PC-9 (cell line): ENCODE data around the gene CYB5RL. TPM values are rescaled to one million over a fixed set of nuclear protein-coding genes. Genes with fewer than 3 reads are reported as not detected.

Experiments used
- BruUV-seq: library from RNA; stranded (reverse); fragments of 400-500 nt; replicated peaks from 2 replicates; lab custom pipeline; 2021; lab: Mats Ljungman, UMichigan
- CTCF ChIA-PET: fragments of 300-600 bp; sonication (Branson Sonifier 250); formaldehyde crosslinking; loops from one replicate; lab custom pipeline; 2022; ENCODE audit warnings: antibody characterized with exemption; lab: Charles Lee
- POLR2A ChIA-PET: fragments of 300-600 bp; sonication (Branson Sonifier 250); formaldehyde crosslinking; loops from one replicate; lab custom pipeline; 2022; ENCODE audit warnings: antibody characterized with exemption; ENCODE audit not compliant: unreplicated experiment; lab: Charles Lee
- DNase-seq, 2 experiments: peaks; one replicate each; pipeline versions ENCODE4 v3.0.0 to v3.0.0-alpha.2; 2015 to 2022; ENCODE audit warnings: mixed read lengths in 1 of 2
- H2AFZ ChIP-seq: fragments of 200-600 bp; sonication (generic); 2 replicates; pipeline ENCODE4 v1.8.1; 2017; ENCODE audit warnings: antibody characterized with exemption
- H3F3A ChIP-seq: fragments of 200-600 bp; sonication (generic); 2 replicates; pipeline ENCODE4 v1.8.1; 2017; ENCODE audit warnings: antibody characterized with exemption, mild to moderate bottlenecking, low read depth; ENCODE audit not compliant: insufficient read depth
- H3K27ac ChIP-seq: fragments of 200-600 bp; sonication (generic); 2 replicates; pipeline ENCODE4 v1.6.1; 2016; ENCODE audit warnings: mixed run types
- H3K27me3 ChIP-seq: fragments of 200-600 bp; sonication (generic); 2 replicates; pipeline ENCODE4 v1.6.1; 2016; ENCODE audit warnings: low read depth, mixed run types; ENCODE audit not compliant: insufficient read depth
- H3K36me3 ChIP-seq: fragments of 200-600 bp; sonication (generic); 2 replicates; pipeline ENCODE4 v1.6.1; 2016; ENCODE audit warnings: low read depth, mixed run types
- H3K4me1 ChIP-seq: fragments of 200-600 bp; sonication (generic); replicated peaks from 2 replicates; pipeline ENCODE4 v1.6.1; 2016; ENCODE audit warnings: mixed run types; ENCODE audit not compliant: insufficient read depth
- H3K4me2 ChIP-seq: fragments of 200-600 bp; sonication (generic); 2 replicates; pipeline ENCODE4 v1.6.1; 2017; ENCODE audit warnings: mixed run types
- H3K4me3 ChIP-seq: fragments of 200-600 bp; sonication (generic); 2 replicates; pipeline ENCODE4 v1.6.1; 2016; ENCODE audit warnings: mixed run types
- H3K79me2 ChIP-seq: fragments of 200-600 bp; sonication (generic); 2 replicates; pipeline ENCODE4 v1.6.1; 2017; ENCODE audit warnings: low read depth, mixed run types
- H3K9me2 ChIP-seq: fragments of 200-600 bp; sonication (generic); 2 replicates; pipeline ENCODE4 v1.8.1; 2017; ENCODE audit warnings: mild to moderate bottlenecking; ENCODE audit not compliant: insufficient read depth
- H3K9me3 ChIP-seq: fragments of 200-600 bp; sonication (generic); 2 replicates; pipeline ENCODE4 v1.8.1; 2016; ENCODE audit warnings: low read depth; ENCODE audit not compliant: insufficient read depth
- H4K20me1 ChIP-seq: fragments of 200-600 bp; sonication (generic); 2 replicates; pipeline ENCODE4 v1.8.1; 2017; ENCODE audit not compliant: insufficient read depth
- EZH2 ChIP-seq: fragments of 200-600 bp; sonication (generic); IDR thresholded peaks from 2 replicates; pipeline ENCODE4 v1.8.0; 2017; ENCODE audit warnings: antibody characterized with exemption, low read depth
- intact Hi-C: fragments of 100-400 bp; cut with micrococcal nuclease; formaldehyde crosslinking; loops from one replicate; pipeline ENCODE4 v1.10.0; 2022; ENCODE audit not compliant: unreplicated experiment
- total RNA-seq: library from RNA; stranded (reverse); gene quantifications from 2 replicates; pipeline ENCODE4 v1.2.3, GENCODE V29; 2021
- TF ChIP-seq, protein P1 (sequence below): fragments of 200-600 bp; sonication (generic); conservative IDR thresholded peaks from 2 replicates; pipeline ENCODE4 v1.6.1; 2017; ENCODE audit warnings: mixed run types, antibody characterized with exemption, mild to moderate bottlenecking, moderate library complexity

Gene CYB5RL
- total RNA-seq, 1 experiment from 2014 or later = 6.7 TPM

DNA sequence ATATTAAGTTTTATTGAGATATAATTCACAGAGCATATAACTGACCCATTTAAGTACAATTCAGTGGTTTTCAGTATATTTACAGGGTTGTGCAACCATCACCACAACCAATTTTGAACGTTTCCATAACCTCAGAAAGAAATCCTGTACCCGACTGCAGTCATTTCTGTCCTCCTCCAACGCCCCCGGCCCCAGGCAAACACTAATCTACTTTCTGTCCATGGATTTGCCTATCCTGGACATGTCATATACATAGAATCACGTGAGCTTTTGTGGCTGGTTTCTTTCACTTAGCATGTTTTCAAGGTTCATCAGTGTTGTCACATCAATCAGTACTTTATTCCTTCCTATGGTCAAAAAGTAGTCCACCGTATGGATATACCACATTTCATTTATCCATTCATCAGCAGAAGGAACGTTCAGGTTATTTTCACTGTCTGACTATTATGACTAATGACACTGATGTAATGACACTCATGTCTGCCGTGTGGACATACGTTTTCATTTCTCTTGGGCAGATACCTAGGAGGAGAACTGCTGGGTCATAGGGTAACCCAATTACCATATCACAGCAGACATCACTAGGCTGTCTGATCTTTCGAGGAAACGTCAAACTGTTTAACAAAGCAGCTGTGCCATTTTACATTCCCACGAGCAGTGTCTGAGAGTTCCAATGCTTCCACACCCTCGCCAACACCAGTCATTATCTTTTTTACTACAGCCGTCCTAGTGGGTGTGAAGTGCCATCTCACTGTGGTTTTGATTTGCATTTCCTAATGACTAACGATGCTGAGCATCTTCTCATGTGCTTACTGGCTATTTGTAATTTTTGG is 30.9 kb upstream of the CYB5RL start:
- TF ChIP-seq, protein P1, sequence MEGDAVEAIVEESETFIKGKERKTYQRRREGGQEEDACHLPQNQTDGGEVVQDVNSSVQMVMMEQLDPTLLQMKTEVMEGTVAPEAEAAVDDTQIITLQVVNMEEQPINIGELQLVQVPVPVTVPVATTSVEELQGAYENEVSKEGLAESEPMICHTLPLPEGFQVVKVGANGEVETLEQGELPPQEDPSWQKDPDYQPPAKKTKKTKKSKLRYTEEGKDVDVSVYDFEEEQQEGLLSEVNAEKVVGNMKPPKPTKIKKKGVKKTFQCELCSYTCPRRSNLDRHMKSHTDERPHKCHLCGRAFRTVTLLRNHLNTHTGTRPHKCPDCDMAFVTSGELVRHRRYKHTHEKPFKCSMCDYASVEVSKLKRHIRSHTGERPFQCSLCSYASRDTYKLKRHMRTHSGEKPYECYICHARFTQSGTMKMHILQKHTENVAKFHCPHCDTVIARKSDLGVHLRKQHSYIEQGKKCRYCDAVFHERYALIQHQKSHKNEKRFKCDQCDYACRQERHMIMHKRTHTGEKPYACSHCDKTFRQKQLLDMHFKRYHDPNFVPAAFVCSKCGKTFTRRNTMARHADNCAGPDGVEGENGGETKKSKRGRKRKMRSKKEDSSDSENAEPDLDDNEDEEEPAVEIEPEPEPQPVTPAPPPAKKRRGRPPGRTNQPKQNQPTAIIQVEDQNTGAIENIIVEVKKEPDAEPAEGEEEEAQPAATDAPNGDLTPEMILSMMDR = no peak
- TF ChIP-seq EZH2 = no peak
- no peak overlapping the region for H3K27ac ChIP-seq
- H3K36me3 ChIP-seq = no peaks in the 10 kb centered on the region
- POLR2A ChIA-PET = no interaction called here
- H3K4me2 ChIP-seq = no peak overlapping the region
- H3F3A ChIP-seq = peaks cover 4% of the 10 kb centered on the region; the same call in 1 of the 2 replicates
- no peak for DNase-seq
- no TSS peak for BruUV-seq
- intact Hi-C loops = no loop called here
- H3K9me2 ChIP-seq = no peaks in the 10 kb centered on the region
- H3K4me1 ChIP-seq = 0 out of 2 replicates have a peak, but pooled peaks cover 5% of the 10 kb centered on the region
- H3K27me3 ChIP-seq = no peaks in the 10 kb centered on the region
- H4K20me1 ChIP-seq = no peaks in the 10 kb centered on the region
- H3K9me3 ChIP-seq = no peaks in the 10 kb centered on the region
- CTCF ChIA-PET = no interaction called here
- H2AFZ ChIP-seq = no peak overlapping the region
- H3K79me2 ChIP-seq = no peaks in the 10 kb centered on the region
- no peak overlapping the region for H3K4me3 ChIP-seq

DNA sequence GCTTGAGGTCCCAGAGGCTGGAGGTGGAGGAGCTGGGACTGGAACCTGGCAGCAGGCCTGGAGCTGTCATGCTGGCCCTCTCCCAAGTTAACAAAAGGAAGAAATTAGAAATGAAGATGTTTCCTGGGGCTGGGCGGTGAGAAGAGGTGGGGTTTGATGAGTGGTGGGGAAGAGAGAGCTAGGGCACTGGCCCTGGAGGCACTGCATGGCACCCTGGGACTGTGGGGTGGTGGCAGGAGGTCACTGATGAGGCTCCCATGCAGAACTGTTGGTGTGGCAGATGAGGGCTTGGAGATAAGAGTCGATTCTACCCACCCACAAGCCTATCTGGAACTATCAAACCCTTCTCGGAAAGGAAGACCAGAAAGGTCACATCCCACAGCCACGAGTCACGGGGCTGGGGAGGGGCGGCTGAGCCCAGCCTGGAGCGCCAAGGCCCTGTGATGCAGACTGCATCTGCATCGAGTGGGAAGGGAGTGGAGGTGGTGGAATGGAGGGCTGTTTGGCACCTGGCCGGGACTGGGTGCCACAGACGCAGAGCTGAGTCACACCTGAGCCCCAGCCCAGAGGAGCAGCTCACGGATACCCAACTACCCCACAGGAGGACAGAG is 29.6 kb upstream of the CYB5RL start:
- H3K9me3 ChIP-seq = no peaks in the 10 kb centered on the region
- H2AFZ ChIP-seq = no peak overlapping the region
- TF ChIP-seq, protein P1 = no peak
- no peak for TF ChIP-seq EZH2
- H3K36me3 ChIP-seq = no peaks in the 10 kb centered on the region
- no peaks in the 10 kb centered on the region for H3F3A ChIP-seq
- ChIA-PET POLR2A (interaction anchor here (0.5 to 0.7 kb wide), 3 partner anchors 21 to 664 kb away, joined by 3 to 4 read pairs (median 3); no protein-coding TSS in a partner anchor), CTCF (interaction anchor here (0.5 kb wide), 1 partner anchor 84 kb away, joined by 14 read pairs; no protein-coding TSS in a partner anchor)
- intact Hi-C loops = loop anchor here (2.0 to 5.0 kb wide), 2 partner anchors 177 to 258 kb away; partner anchors contain the start of gene SSBP3
- no peaks in the 10 kb centered on the region for H4K20me1 ChIP-seq
- no peak overlapping the region for H3K4me2 ChIP-seq
- no peaks in the 10 kb centered on the region for H3K9me2 ChIP-seq
- H3K27me3 ChIP-seq = no peaks in the 10 kb centered on the region
- BruUV-seq = no TSS peak
- H3K4me1 ChIP-seq = 0 out of 2 replicates have a peak, but pooled peaks cover 5% of the 10 kb centered on the region
- DNase-seq = peak; percentile 45 to 77
- H3K27ac ChIP-seq = no peak overlapping the region
- H3K79me2 ChIP-seq = no peaks in the 10 kb centered on the region
- H3K4me3 ChIP-seq = no peak overlapping the region

DNA sequence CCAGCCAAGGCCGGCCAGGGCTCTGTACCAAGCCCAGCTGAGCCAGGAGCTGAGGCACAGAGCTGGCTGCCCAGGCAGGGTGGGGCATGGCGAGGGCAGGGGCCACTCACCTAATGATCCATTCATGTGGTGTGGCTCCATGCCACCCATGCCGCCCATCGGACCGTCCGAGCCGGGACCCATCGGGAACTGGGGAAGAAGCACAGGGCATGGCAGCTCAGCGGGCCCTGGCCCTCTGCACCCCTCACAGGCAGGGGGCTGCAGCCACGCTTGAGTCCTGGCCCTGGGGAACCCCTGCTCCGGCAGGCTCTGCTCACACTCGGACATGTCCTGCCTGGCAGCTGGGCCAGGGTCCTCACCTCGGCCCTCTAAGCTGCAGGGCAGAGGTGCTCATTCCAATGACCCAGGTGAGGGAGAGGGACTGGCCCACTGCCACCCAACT is 28.8 kb upstream of the CYB5RL start:
- Histone ChIP-seq H3K27ac (no peak overlapping the region), H3K4me1 (0 out of 2 replicates have a peak, but pooled peaks cover 5% of the 10 kb centered on the region), H3K9me2 (no peaks in the 10 kb centered on the region), H2AFZ (no peak overlapping the region), H3K9me3 (no peaks in the 10 kb centered on the region), H3F3A (no peaks in the 10 kb centered on the region), H3K4me3 (no peak overlapping the region), H4K20me1 (no peaks in the 10 kb centered on the region), H3K27me3 (no peaks in the 10 kb centered on the region), H3K36me3 (no peaks in the 10 kb centered on the region), H3K79me2 (no peaks in the 10 kb centered on the region), H3K4me2 (no peak overlapping the region)
- TF ChIP-seq, protein P1 = no peak
- no peak for TF ChIP-seq EZH2
- intact Hi-C loops = loop anchor here (2.0 to 5.0 kb wide), 2 partner anchors 178 to 259 kb away; partner anchors contain the start of gene SSBP3
- ChIA-PET CTCF (no interaction called here), POLR2A (no interaction called here)
- no peak for DNase-seq
- BruUV-seq = no TSS peak
